Cardiac septum (tissue), 1 donor: ENCODE data around the gene GPR158. TPM values are rescaled to one million over a fixed set of nuclear protein-coding genes. Genes with fewer than 3 reads are reported as not detected.

Experiments used
- DNase-seq: peaks from one replicate; pipeline ENCODE4 v3.0.0-alpha.2; 2020; ENCODE audit warnings: low spot score
- intact Hi-C: fragments of 100-400 bp; cut with DNase I; formaldehyde crosslinking; loops from one replicate; pipeline ENCODE4 v1.14.0; 2022
- total RNA-seq: library from RNA; stranded (reverse); fragmentation: NEBNext Ultra II Directional; extraction: Animal tissue kit (Norgen Biotek cat#: 25700); gene quantifications from one replicate; pipeline ENCODE4 v1.2.1, GENCODE V29; 2021
- donor health status: DM: no; HTN: no; CAD: no.

The GPR158 gene
- total RNA-seq, 1 donor from 2014 or later = 0.05 TPM

GRCh38 chr10:25383686-25384085 lies 208.9 kb downstream of the GPR158 start:
- no peak for DNase-seq
- intact Hi-C loops = no loop called here

- DNase-seq = no peak
- intact Hi-C loops = no loop called here
Observed at GRCh38 chr10:25384618-25385017, 209.8 kb downstream of the GPR158 start.

GRCh38 chr10:25388188-25388861 lies 213.5 kb downstream of the GPR158 start:
- DNase-seq = no peak
- intact Hi-C loops = no loop called here

GRCh38 chr10:25388862-25389206 lies 214.0 kb downstream of the GPR158 start:
- DNase-seq = no peak

GRCh38 chr10:25390733-25391132 lies 215.9 kb downstream of the GPR158 start:
- DNase-seq = no peak
- intact Hi-C loops = no loop called here

More at GRCh38 chr10:25388862-25389206, 214.0 kb downstream of the GPR158 start:
- intact Hi-C loops = no loop called here

GRCh38 chr10:25392132-25392531 lies 217.3 kb downstream of the GPR158 start:
- DNase-seq = no peak
- intact Hi-C loops = no loop called here

GRCh38 chr10:25393621-25394020 lies 218.8 kb downstream of the GPR158 start:
- no peak for DNase-seq
- intact Hi-C loops = no loop called here

GRCh38 chr10:25398680-25399079 lies 223.9 kb downstream of the GPR158 start:
- intact Hi-C loops = no loop called here
- DNase-seq = no peak

GRCh38 chr10:25405871-25406270 lies 231.1 kb downstream of the GPR158 start:
- intact Hi-C loops = no loop called here
- DNase-seq = no peak

GRCh38 chr10:25417611-25418010 lies 242.8 kb downstream of the GPR158 start:
- DNase-seq = no peak
- intact Hi-C loops = no loop called here

GRCh38 chr10:25425776-25426175 lies 251.0 kb downstream of the GPR158 start:
- DNase-seq = no peak
- intact Hi-C loops = no loop called here

GRCh38 chr10:25436431-25436830 lies 261.6 kb downstream of the GPR158 start:
- no peak for DNase-seq
- intact Hi-C loops = no loop called here

GRCh38 chr10:25441270-25441669 lies 266.5 kb downstream of the GPR158 start:
- intact Hi-C loops = loop anchor here (5.0 kb wide), 1 partner anchor 56 kb away; no protein-coding TSS in a partner anchor
- DNase-seq = no peak

- intact Hi-C loops = loop anchor here (5.0 kb wide), 1 partner anchor 53 kb away; no protein-coding TSS in a partner anchor
Observed at GRCh38 chr10:25444266-25444665, 269.5 kb downstream of the GPR158 start.

GRCh38 chr10:25451401-25451800 lies 276.6 kb downstream of the GPR158 start:
- DNase-seq = no peak
- intact Hi-C loops = no loop called here

More at GRCh38 chr10:25444266-25444665, 269.5 kb downstream of the GPR158 start:
- DNase-seq = no peak

GRCh38 chr10:25453619-25454018 lies 278.8 kb downstream of the GPR158 start:
- DNase-seq = no peak
- intact Hi-C loops = no loop called here

GRCh38 chr10:25455980-25456567 lies 281.3 kb downstream of the GPR158 start:
- DNase-seq = no peak
- intact Hi-C loops = no loop called here

- intact Hi-C loops = no loop called here
- no peak for DNase-seq
Observed at GRCh38 chr10:25457552-25457951, 282.8 kb downstream of the GPR158 start.

GRCh38 chr10:25465582-25466372 lies 291.0 kb downstream of the GPR158 start:
- intact Hi-C loops = no loop called here
- no peak for DNase-seq

- DNase-seq = no peak
- intact Hi-C loops = no loop called here
Observed at GRCh38 chr10:25467881-25468280, 293.1 kb downstream of the GPR158 start.

GRCh38 chr10:25481467-25481866 lies 306.7 kb downstream of the GPR158 start:
- intact Hi-C loops = no loop called here
- DNase-seq = no peak
